ENCODE measurements around the gene VPS18.

GRCh38 chr15:40942878-40943277 is 48.6 kb downstream of the VPS18 start:
- no peak for TF ChIP-seq EZH2 (IDR thresholded peaks at IDR 0.05)
- TF ChIP-seq POLR2AphosphoS5 (IDR thresholded peaks at IDR 0.05; ENCODE audit: borderline replicate concordance, low read depth, low read length): no peak

All from SK-N-MC (cell line).